NCI-H1092 treated with DMSO at 0.1 percent for 48 hours (cell line): ENCODE results near the gene SLC38A6.
A peak's percentile ranks its signal among the peaks of the same experiment; 100 is the strongest.

Experiments
- DNase-seq: peaks from one replicate; lab custom pipeline; 2025; lab: John Stamatoyannopoulos, UW

The SLC38A6 gene

GRCh38 chr14:60980811-60981632, at the start of gene SLC38A6, which contains the start of gene TRMT5:
SLC38A6 (plus strand) TSS chr14:60981245; CDS start chr14:60981278, 33 bp downstream.
TRMT5 (minus strand) TSS chr14:60981079; CDS start chr14:60980973, 106 bp downstream.
- DNase-seq = peak; percentile 96

- no peak for DNase-seq
Observed at GRCh38 chr14:60933920-60934655, 47.0 kb upstream of the SLC38A6 start.

GRCh38 chr14:60935319-60935718, 45.7 kb upstream of the SLC38A6 start:
- no peak for DNase-seq

- no peak for DNase-seq
Observed at GRCh38 chr14:60943637-60944032, 37.4 kb upstream of the SLC38A6 start.

GRCh38 chr14:60944204-60944603, 36.8 kb upstream of the SLC38A6 start:
- DNase-seq = no peak

- no peak for DNase-seq
Observed at GRCh38 chr14:60945984-60946383, 35.1 kb upstream of the SLC38A6 start.

- no peak for DNase-seq
Observed at GRCh38 chr14:60946773-60947172, 34.3 kb upstream of the SLC38A6 start.

GRCh38 chr14:60951776-60952435, 29.1 kb upstream of the SLC38A6 start:
- DNase-seq = no peak

GRCh38 chr14:60956202-60956601, 24.8 kb upstream of the SLC38A6 start:
- DNase-seq = no peak

GRCh38 chr14:60956632-60957031, 24.4 kb upstream of the SLC38A6 start:
- DNase-seq = no peak

- DNase-seq = no peak
Observed at GRCh38 chr14:60958146-60958545, 22.9 kb upstream of the SLC38A6 start.

GRCh38 chr14:60963761-60964160, 17.3 kb upstream of the SLC38A6 start:
- no peak for DNase-seq

- DNase-seq = no peak
Observed at GRCh38 chr14:60964904-60965303, 16.1 kb upstream of the SLC38A6 start.

GRCh38 chr14:60965402-60965801, 15.6 kb upstream of the SLC38A6 start:
- DNase-seq = no peak

- no peak for DNase-seq
Observed at GRCh38 chr14:60968099-60968498, 12.9 kb upstream of the SLC38A6 start.

- DNase-seq = no peak
Observed at GRCh38 chr14:60968671-60969070, 12.4 kb upstream of the SLC38A6 start.

GRCh38 chr14:60970146-60970545, 10.9 kb upstream of the SLC38A6 start:
- DNase-seq = no peak

GRCh38 chr14:60971271-60971670, 9.8 kb upstream of the SLC38A6 start:
- DNase-seq = no peak

GRCh38 chr14:60972295-60972694, 8.8 kb upstream of the SLC38A6 start:
- DNase-seq = no peak

GRCh38 chr14:60973070-60973469, 8.0 kb upstream of the SLC38A6 start:
- no peak for DNase-seq

- DNase-seq = no peak
Observed at GRCh38 chr14:60974090-60974651, 6.9 kb upstream of the SLC38A6 start.

GRCh38 chr14:60975551-60975950, 5.5 kb upstream of the SLC38A6 start:
- DNase-seq = no peak
